ENCODE measurements around the gene C4BPA.

DNA sequence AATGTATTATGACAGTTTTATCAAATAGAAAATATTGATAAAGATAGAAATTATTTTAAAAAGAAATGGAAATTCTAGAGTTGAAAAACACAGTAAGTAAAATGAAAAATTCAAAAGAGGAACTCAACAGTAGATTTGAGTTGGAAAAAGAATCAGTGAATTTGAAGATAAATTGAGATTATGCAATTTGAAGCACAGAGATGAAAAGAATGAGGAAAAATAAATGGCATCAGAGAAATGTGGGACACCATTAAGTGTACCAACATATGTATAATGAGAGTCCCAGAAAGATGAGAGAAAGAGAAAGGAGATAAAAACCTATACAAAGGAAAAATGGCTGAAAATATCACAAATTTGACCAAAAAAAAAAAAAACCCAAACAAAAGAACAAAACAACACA is 25.0 kb downstream of the C4BPA start:
- TF ChIP-seq EZH2phosphoT487 (IDR thresholded peaks at IDR 0.05; ENCODE audit: borderline replicate concordance, low read length) = no peak
- TF ChIP-seq, protein P1, sequence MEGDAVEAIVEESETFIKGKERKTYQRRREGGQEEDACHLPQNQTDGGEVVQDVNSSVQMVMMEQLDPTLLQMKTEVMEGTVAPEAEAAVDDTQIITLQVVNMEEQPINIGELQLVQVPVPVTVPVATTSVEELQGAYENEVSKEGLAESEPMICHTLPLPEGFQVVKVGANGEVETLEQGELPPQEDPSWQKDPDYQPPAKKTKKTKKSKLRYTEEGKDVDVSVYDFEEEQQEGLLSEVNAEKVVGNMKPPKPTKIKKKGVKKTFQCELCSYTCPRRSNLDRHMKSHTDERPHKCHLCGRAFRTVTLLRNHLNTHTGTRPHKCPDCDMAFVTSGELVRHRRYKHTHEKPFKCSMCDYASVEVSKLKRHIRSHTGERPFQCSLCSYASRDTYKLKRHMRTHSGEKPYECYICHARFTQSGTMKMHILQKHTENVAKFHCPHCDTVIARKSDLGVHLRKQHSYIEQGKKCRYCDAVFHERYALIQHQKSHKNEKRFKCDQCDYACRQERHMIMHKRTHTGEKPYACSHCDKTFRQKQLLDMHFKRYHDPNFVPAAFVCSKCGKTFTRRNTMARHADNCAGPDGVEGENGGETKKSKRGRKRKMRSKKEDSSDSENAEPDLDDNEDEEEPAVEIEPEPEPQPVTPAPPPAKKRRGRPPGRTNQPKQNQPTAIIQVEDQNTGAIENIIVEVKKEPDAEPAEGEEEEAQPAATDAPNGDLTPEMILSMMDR (conservative IDR thresholded peaks at IDR 0.05; ENCODE audit: low read depth, low read length) = no peak
- no peak for TF ChIP-seq EZH2 (IDR thresholded peaks at IDR 0.05; ENCODE audit: low read length, unreplicated experiment)
